A549 treated with RU486 at 1 μM for 4 hours (cell line): ENCODE measurements around the gene DDX41. TPM values are rescaled to one million over a fixed set of nuclear protein-coding genes. Genes with fewer than 3 reads are reported as not detected.

Experiments
- total RNA-seq: library from RNA; stranded (reverse); fragments of 200-300 nt; extraction: Qiagen RNA extraction; gene quantifications from 5 replicates; pipeline ENCODE4 v1.2.3, GENCODE V29; 2022; ENCODE audit warnings: low read depth

Gene DDX41
- 90.8 to 130 TPM (median 111 TPM) in 5 replicates for total RNA-seq

GRCh38 chr5:177516601-177517568 is at the start of gene DDX41:
Gene DDX41 (minus strand): TSS chr5:177516961. CDS start chr5:177516945, 16 bp downstream.

GRCh38 chr5:177554474-177555111 is 37.8 kb upstream of the DDX41 start, which contains the start of gene FAM193B:
Gene FAM193B (minus strand): TSS chr5:177554563. CDS start chr5:177554458, 105 bp downstream.

DNA sequence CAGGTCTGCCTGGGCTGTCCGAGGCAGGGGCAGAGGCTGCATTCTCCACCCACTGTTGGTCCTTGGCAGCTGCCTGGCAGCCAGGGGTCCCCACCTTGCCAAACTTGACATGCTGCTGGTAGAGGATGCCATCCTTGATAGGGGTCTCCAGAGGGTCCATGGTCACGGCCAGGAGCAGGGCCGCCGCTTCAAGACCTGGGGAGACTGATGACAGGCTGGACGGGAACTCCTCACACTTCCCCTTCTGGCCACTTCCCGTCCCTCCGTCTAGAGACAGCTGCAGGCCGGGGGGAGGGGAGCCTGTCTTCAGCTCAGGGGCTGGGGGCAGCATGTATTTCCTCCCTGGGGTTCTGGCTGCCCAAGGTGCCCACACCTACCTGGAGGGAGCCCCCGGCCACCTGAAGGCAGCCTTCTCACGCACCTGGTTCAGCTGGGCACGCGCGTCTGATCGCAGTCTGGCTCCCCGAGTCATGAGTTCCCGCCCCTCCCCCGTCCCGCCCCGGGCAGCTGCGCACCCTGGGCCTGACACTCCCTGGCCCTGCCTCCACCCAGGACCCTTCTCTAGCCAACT is 7.3 kb downstream of the DDX41 start, which contains the start of gene DOK3:
Gene DOK3 (minus strand): TSS at position 446 of the 571 bp plus-strand sequence. CDS start 286 bp downstream, at position 160.

DNA sequence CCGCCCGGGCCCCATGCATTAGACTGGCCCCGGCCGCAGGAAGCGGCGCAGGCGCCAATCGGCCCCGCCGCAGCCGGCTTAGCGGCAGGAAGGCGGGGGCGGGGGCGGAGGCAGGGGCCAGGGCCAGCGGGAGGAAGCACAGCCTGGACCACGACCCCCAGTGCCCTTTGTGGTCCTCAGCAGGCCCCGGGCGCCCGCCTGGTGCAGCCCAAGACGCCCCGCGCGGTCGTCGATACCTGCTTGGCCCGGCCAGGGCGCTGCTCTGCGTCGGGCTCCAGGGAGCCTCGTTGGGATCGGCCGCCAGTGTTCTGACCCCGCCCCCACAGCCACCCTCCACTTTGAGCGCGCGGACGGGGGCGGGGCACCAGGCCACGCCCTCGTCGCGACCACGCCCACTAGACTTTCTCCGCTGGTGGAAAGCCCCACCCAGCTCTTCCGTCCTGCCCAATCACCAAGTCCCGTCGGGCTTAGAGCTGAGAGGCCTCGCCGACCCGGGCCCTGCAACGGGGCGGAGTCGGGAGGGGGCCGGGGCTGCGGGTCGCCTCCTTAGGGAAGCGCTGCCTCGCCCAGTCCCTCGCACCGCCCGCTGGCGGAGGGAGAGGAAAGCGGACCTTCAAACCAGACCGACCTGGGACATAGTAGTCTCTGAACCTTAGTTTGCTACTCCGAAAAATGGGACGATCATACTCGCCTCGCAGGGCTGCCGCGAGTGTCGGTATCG is 19.3 kb downstream of the DDX41 start, which contains the start of gene PDLIM7:
Gene PDLIM7 (minus strand): TSS at position 313 of the 721 bp plus-strand sequence. CDS start 1,092 bp downstream, outside the sequence.

DNA sequence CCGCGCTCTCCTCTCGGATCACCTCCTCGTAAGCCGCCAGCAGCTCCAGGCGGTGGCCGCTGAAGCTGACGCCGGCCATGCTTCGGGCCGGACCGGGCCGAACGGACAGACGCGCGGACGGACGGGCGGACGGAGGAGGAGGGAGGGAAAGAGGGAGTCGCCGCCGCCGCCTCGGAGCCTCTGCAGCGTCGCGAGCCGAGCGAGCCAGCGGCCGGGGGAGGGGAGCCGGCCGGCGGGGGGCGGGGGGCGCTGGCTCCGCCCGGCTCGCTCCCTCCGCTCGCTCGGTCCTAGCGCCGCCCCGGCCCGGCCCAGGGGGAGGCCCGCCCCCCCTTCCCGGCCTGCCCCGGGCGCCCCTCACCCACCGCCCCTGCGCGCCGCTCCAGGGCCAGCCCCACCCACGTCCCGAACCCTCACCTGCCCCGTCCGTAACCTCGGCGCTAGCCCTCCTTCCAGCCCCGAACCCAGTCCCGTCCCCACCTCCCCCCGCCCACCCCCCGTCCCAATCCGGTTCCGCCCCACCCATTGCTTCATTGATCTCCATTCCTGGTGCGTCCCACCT is 43.2 kb downstream of the DDX41 start, which contains the start of gene DBN1:
Gene DBN1 (minus strand): TSS at position 192 of the 559 bp plus-strand sequence. CDS start 113 bp downstream, at position 79.

Other genes starting within 250 kb of the DDX41 start
- gene RAB24, start 213.2 kb downstream of the DDX41 start, total RNA-seq = 22.2 to 29.2 TPM (median 27.3 TPM) in 5 replicates
- gene PRELID1, start 213.2 kb downstream of the DDX41 start, total RNA-seq = 285 to 406 TPM (median 364 TPM) in 5 replicates
- gene MXD3, start 205.1 kb downstream of the DDX41 start, total RNA-seq = 12.9 to 22.2 TPM (median 17.1 TPM) in 5 replicates
- 183 to 219 TPM (median 196 TPM) in 5 replicates for gene LMAN2, start 165.3 kb downstream of the DDX41 start, total RNA-seq
- gene RGS14, start 159.0 kb downstream of the DDX41 start, total RNA-seq = 6.0 to 6.9 TPM (median 6.2 TPM) in 5 replicates
- gene SLC34A1, start 132.5 kb downstream of the DDX41 start, total RNA-seq = not detected in 5 replicates
- gene PFN3, start 116.3 kb downstream of the DDX41 start, total RNA-seq = not detected in 5 replicates
- 11.8 to 26.6 TPM (median 21.3 TPM) in 5 replicates for gene F12, start 107.4 kb downstream of the DDX41 start, total RNA-seq
- gene GRK6, start 90.3 kb downstream of the DDX41 start, total RNA-seq = 18.0 to 27.8 TPM (median 26.3 TPM) in 5 replicates
- 17.5 to 43.9 TPM (median 41.0 TPM) in 5 replicates for gene PRR7, start 70.1 kb downstream of the DDX41 start, total RNA-seq
- 49.8 to 80.7 TPM (median 69.2 TPM) in 5 replicates for gene DBN1, start 43.3 kb downstream of the DDX41 start, total RNA-seq
- gene PDLIM7, start 19.4 kb downstream of the DDX41 start, total RNA-seq = 72.7 to 114 TPM (median 102 TPM) in 5 replicates
- gene DOK3, start 7.1 kb downstream of the DDX41 start, total RNA-seq = 3.0 to 5.6 TPM (median 4.3 TPM) in 5 replicates
- gene FAM193B, start 37.6 kb upstream of the DDX41 start, total RNA-seq = 18.7 to 31.7 TPM (median 26.3 TPM) in 5 replicates
- 276 to 283 TPM (median 278 TPM) in 5 replicates for gene TMED9, start 75.2 kb upstream of the DDX41 start, total RNA-seq
- 20.9 to 31.0 TPM (median 24.6 TPM) in 5 replicates for gene B4GALT7, start 83.2 kb upstream of the DDX41 start, total RNA-seq